Endothelial cell of umbilical vein (primary cell): Measurements from ENCODE around the gene FOXO4. TPM values are rescaled to one million over a fixed set of nuclear protein-coding genes. Genes with fewer than 3 reads are reported as not detected.

ENCODE experiments used
- BruUV-seq: library from RNA; stranded (reverse); fragments of 400-500 nt; replicated peaks from 2 replicates; lab custom pipeline; 2021; lab: Mats Ljungman, UMichigan
- CTCF ChIA-PET: fragments of 300-600, 350-600 bp; sonication (Branson Sonifier 250); formaldehyde crosslinking; loops from one replicate; lab custom pipeline; 2021; ENCODE audit warnings: antibody characterized with exemption, inconsistent platforms; lab: Charles Lee
- POLR2A ChIA-PET: fragments of 300-600, 350-600 bp; sonication (Branson Sonifier 250); formaldehyde crosslinking; loops from one replicate; lab custom pipeline; 2021; ENCODE audit warnings: antibody characterized with exemption, inconsistent platforms; lab: Charles Lee
- DNase-seq: peaks from one replicate; pipeline ENCODE4 v3.0.0-alpha.2; 2011; ENCODE audit warnings: low read depth, low spot score
- FAIRE-seq: peaks from 2 replicates; lab custom pipeline; 2011; peaks lifted over from hg19 to GRCh38; lab: Jason Lieb, UNC
- H2AFZ ChIP-seq: 2 replicates; pipeline ENCODE4 v1.6.0; 2012; ENCODE audit warnings: low read depth, low read length, control low read depth, inconsistent platforms
- H3K27ac ChIP-seq: 2 replicates; pipeline ENCODE4 v1.5.1; 2011; ENCODE audit warnings: low read depth, mild to moderate bottlenecking, control low read depth, low read length, moderate library complexity; ENCODE audit not compliant: insufficient read depth
- H3K27me3 ChIP-seq, 2 experiments: 2 replicates each; pipeline versions ENCODE4 v1.6.0 to v1.6.1; 2011; ENCODE audit warnings: low read length in 2 of 2, mixed read lengths in 1 of 2; ENCODE audit not compliant: control insufficient read depth in 2 of 2, insufficient read depth in 2 of 2
- H3K36me3 ChIP-seq, 2 experiments: 2 replicates in 1 of 2; 3 replicates in 1 of 2; pipeline ENCODE4 v1.5.1; 2011; ENCODE audit warnings: low read length in 2 of 2, mild to moderate bottlenecking in 1 of 2, moderate library complexity in 1 of 2; ENCODE audit not compliant: control insufficient read depth in 2 of 2, insufficient read depth in 2 of 2; ENCODE audit errors: extremely low read depth in 1 of 2
- H3K4me1 ChIP-seq: 3 replicates; pipeline ENCODE4 v1.5.1; 2011; ENCODE audit warnings: mild to moderate bottlenecking, low read length; ENCODE audit not compliant: control insufficient read depth, insufficient read depth; ENCODE audit errors: extremely low read depth
- H3K4me2 ChIP-seq: 2 replicates; pipeline ENCODE4 v1.6.1; 2011; ENCODE audit warnings: low read length, control low read depth, mixed read lengths; ENCODE audit not compliant: insufficient read depth
- H3K4me3 ChIP-seq, 3 experiments: fragments of 200-600 bp in 1 of 3; sonication (generic), shearing (Covaris generic) in 1 of 3; replicated peaks in 1 of 3; 2 replicates each; pipeline ENCODE4 v1.5.1; 2011 to 2016; ENCODE audit warnings: control low read depth in 3 of 3, low read length in 3 of 3, mild to moderate bottlenecking in 2 of 3, inconsistent platforms in 1 of 3, low read depth in 1 of 3, moderate library complexity in 1 of 3; ENCODE audit not compliant: insufficient read depth in 1 of 3
- H3K79me2 ChIP-seq: 2 replicates; pipeline ENCODE4 v1.6.0; 2012; ENCODE audit warnings: low read length, inconsistent platforms; ENCODE audit not compliant: control insufficient read depth, insufficient read depth
- H3K9ac ChIP-seq: replicated peaks from 2 replicates; pipeline ENCODE3; 2011; ENCODE audit warnings: low read length, control low read depth; ENCODE audit not compliant: insufficient read depth; ENCODE audit errors: extremely low read depth
- H3K9me1 ChIP-seq: replicated peaks from 3 replicates; pipeline ENCODE4 v1.6.0; 2011; ENCODE audit warnings: mild to moderate bottlenecking, low read length; ENCODE audit not compliant: control insufficient read depth, insufficient read depth; ENCODE audit errors: extremely low read depth
- H3K9me3 ChIP-seq: replicated peaks from 2 replicates; pipeline ENCODE4 v1.5.1; 2012; ENCODE audit warnings: low read length, inconsistent platforms; ENCODE audit not compliant: control insufficient read depth, insufficient read depth
- H4K20me1 ChIP-seq: replicated peaks from 2 replicates; pipeline ENCODE3; 2011; ENCODE audit warnings: mild to moderate bottlenecking, low read length; ENCODE audit not compliant: control insufficient read depth, insufficient read depth; ENCODE audit errors: extremely low read depth
- MAX ChIP-seq: IDR thresholded peaks from 2 replicates; pipeline ENCODE4 v1.6.1; 2011; ENCODE audit not compliant: insufficient read depth, insufficient read length
- POLR2A ChIP-seq: IDR thresholded peaks from 2 replicates; pipeline ENCODE4 v1.6.1; 2012; ENCODE audit warnings: low read depth, mild to moderate bottlenecking, control low read depth, low read length
- POLR2AphosphoS5 ChIP-seq: IDR thresholded peaks from 2 replicates; pipeline ENCODE4 v1.6.1; 2012; ENCODE audit warnings: low read depth, mild to moderate bottlenecking, control low read depth, low read length, moderate library complexity; ENCODE audit not compliant: insufficient read depth
- dilution Hi-C: fragments of 300-500 bp; cut with MboI; formaldehyde crosslinking; loops from one replicate; pipeline ENCODE4 v1.15.0; 2019; ENCODE audit warnings: low sequenced_read_pairs; ENCODE audit not compliant: extremely low pct_ligation_motif_present
- intact Hi-C: fragments of 100-400 bp; cut with micrococcal nuclease; formaldehyde crosslinking; loops from one replicate; pipeline ENCODE4 v1.10.0; 2022
- polyA plus RNA-seq, 4 experiments: library from polyadenylated mRNA; depleted of rRNA in 3 of 4; stranded (reverse) in 3 of 4; unstranded in 1 of 4; fragments of >200 nt; gene quantifications; 2 replicates each; pipeline versions ENCODE4 v1.2.1 to v1.2.3, GENCODE V29; 2011 to 2012; ENCODE audit warnings: missing spikeins in 1 of 4
- total RNA-seq: library from RNA; stranded (reverse); gene quantifications from 2 replicates; pipeline ENCODE4 v1.2.3, GENCODE V29; 2021

The FOXO4 gene
- total and polyA plus RNA-seq, 2 donors (not counting 3 experiments of a cell fraction or from before 2014, with no cell fraction given), result 4.7 to 11.0 TPM

GRCh38 chrX:71118032-71118984 lies 22.7 kb downstream of the FOXO4 start, which contains the start of gene MED12:
Gene MED12, plus strand, starts transcription at chrX:71118596. Its CDS starts 159 bp downstream, at chrX:71118755.
- DNase-seq, result peak; percentile 76
- peaks cover 5% of the 10 kb centered on the region for H3K4me1 ChIP-seq
- FAIRE-seq, result peak; percentile 98
- peak within 1 kb of the TSS; percentile 84 for H3K4me2 ChIP-seq
- TF ChIP-seq MAX (no peak), POLR2A (peak; percentile 66), POLR2AphosphoS5 (peak; percentile 16)
- ChIA-PET CTCF (interaction anchor here (0.7 to 2.3 kb wide), 8 partner anchors 9 to 36 kb away, joined by 3 to 10 read pairs (median 5); no protein-coding TSS in a partner anchor), POLR2A (interaction anchor here (0.6 to 1.2 kb wide), 2 partner anchors 26 to 48 kb away, joined by 3 to 5 read pairs; partner anchors contain the start of gene NLGN3)
- H3K36me3 ChIP-seq, result peaks cover 0 to 19% of the 10 kb centered on the region in 2 experiments
- H3K27ac ChIP-seq, result peak within 1 kb of the TSS; percentile 59
- H3K9me3 ChIP-seq, result no peaks in the 10 kb centered on the region
- no peaks in the 10 kb centered on the region for H4K20me1 ChIP-seq
- H3K79me2 ChIP-seq, result peaks cover 4% of the 10 kb centered on the region
- H3K27me3 ChIP-seq, result peaks cover 0 to 3% of the 10 kb centered on the region in 2 experiments
- H2AFZ ChIP-seq, result peak within 1 kb of the TSS; percentile 99
- no TSS peak for BruUV-seq
- intact Hi-C loops (loop anchor here (1.0 to 10.0 kb wide), 4 partner anchors 10 to 124 kb away; partner anchors contain the start of gene SNX12), dilution Hi-C loops (no loop called here)
- H3K9me1 ChIP-seq, result no peaks in the 10 kb centered on the region
- H3K9ac ChIP-seq, result peak within 1 kb of the TSS; percentile 82
- peak within 1 kb of the TSS; percentile 53 to 79 (median 78) for H3K4me3 ChIP-seq
